Measurements from ENCODE around the gene PLEKHJ1. TPM values are rescaled to one million over a fixed set of nuclear protein-coding genes. Genes with fewer than 3 reads are reported as not detected.

PLEKHJ1 gene
- total and polyA plus RNA-seq, 3 donors from 2014 or later = 111 to 153 (median 126) TPM

DNA sequence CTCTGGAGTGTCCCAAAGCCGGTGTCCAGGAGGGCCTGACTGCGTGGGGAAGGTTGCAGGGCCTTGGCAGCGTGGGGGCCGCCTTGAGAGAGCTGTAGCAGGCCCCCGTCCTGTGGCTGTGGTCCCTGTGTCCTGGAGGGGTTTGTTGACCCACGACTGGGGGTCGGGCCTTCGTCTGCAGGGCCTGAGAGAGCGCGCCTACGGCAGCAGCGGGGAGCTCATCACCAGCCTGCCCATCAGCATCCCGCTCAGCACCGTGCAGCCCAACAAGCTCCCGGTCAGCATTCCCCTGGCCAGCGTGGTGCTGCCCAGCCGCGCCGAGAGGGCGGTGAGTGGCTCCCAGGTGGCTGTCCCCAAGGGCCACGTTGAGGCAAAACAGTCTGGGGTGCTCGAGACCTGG lies 18.5 kb downstream of the PLEKHJ1 start:
- Histone ChIP-seq H3K9me3 (no peaks in the 10 kb centered on the region), H3K36me3 (ENCODE audit: low read depth, missing control alignments) (no peaks in the 10 kb centered on the region), H3K27ac (no peak overlapping the region), H3K4me3 (no peak overlapping the region), H3K4me1 (peaks cover 16% of the 10 kb centered on the region), H3K27me3 (no peaks in the 10 kb centered on the region)
- no peak for DNase-seq
- 80 to 97% methylated on average over 1 to 22 of the region's 22 CpGs for WGBS, 2 donors
- intact Hi-C loops (cut with DNase I; ENCODE audit: low total_unique reads) = no loop called here
- no peak for TF ChIP-seq POLR2A (IDR thresholded peaks at IDR 0.05)
- TF ChIP-seq CTCF (IDR thresholded peaks at IDR 0.05) = no peak

GRCh38 chr19:2216361-2217225 lies 19.5 kb downstream of the PLEKHJ1 start:
- no peaks in the 10 kb centered on the region for H3K27me3 ChIP-seq
- no peaks in the 10 kb centered on the region for H3K9me3 ChIP-seq
- H3K27ac ChIP-seq = no peak overlapping the region
- 95 to 96% methylated on average over 11 to 43 of the region's 43 CpGs for WGBS, 2 donors
- intact Hi-C loops (cut with DNase I; ENCODE audit: low total_unique reads) = no loop called here
- no peaks in the 10 kb centered on the region for H3K36me3 ChIP-seq (ENCODE audit: low read depth, missing control alignments)
- no peak overlapping the region for H3K4me3 ChIP-seq
- no peak for TF ChIP-seq POLR2A (IDR thresholded peaks at IDR 0.05)
- TF ChIP-seq CTCF (IDR thresholded peaks at IDR 0.05) = no peak
- peaks cover 11% of the 10 kb centered on the region for H3K4me1 ChIP-seq
- no peak for DNase-seq

GRCh38 chr19:2215281-2215751 lies 20.8 kb downstream of the PLEKHJ1 start:
- H3K4me3 ChIP-seq = no peak overlapping the region
- H3K27me3 ChIP-seq = no peaks in the 10 kb centered on the region
- 82 to 86% methylated on average over 30 to 31 of the region's 31 CpGs for WGBS, 2 donors
- no peaks in the 10 kb centered on the region for H3K9me3 ChIP-seq
- DNase-seq = no peak
- H3K4me1 ChIP-seq = no peaks in the 10 kb centered on the region
- intact Hi-C loops (cut with DNase I; ENCODE audit: low total_unique reads) = no loop called here
- H3K36me3 ChIP-seq (ENCODE audit: low read depth, missing control alignments) = no peaks in the 10 kb centered on the region
- H3K27ac ChIP-seq = no peak overlapping the region
- no peak for TF ChIP-seq POLR2A (IDR thresholded peaks at IDR 0.05)
- no peak for TF ChIP-seq CTCF (IDR thresholded peaks at IDR 0.05)

GRCh38 chr19:2214251-2214650 lies 21.9 kb downstream of the PLEKHJ1 start:
- intact Hi-C loops (cut with DNase I; ENCODE audit: low total_unique reads) = no loop called here
- no peaks in the 10 kb centered on the region for H3K36me3 ChIP-seq (ENCODE audit: low read depth, missing control alignments)
- WGBS, 2 donors = 80 to 89% methylated on average over 1 to 17 of the region's 17 CpGs

More at GRCh38 chr19:2214251-2214650, 21.9 kb downstream of the PLEKHJ1 start:
- Histone ChIP-seq H3K4me3 (no peak overlapping the region), H3K27ac (no peak overlapping the region), H3K9me3 (no peaks in the 10 kb centered on the region), H3K27me3 (no peaks in the 10 kb centered on the region), H3K4me1 (no peaks in the 10 kb centered on the region)
- DNase-seq = no peak
- TF ChIP-seq POLR2A (IDR thresholded peaks at IDR 0.05) (no peak), CTCF (IDR thresholded peaks at IDR 0.05) (no peak)
